CD4-positive, alpha-beta T cell treated with Interleukin-15 for 4 hours (primary cell): Measurements from ENCODE around the gene SLX4IP.
A peak's percentile ranks its signal among the peaks of the same experiment; 100 is the strongest.

Experiments
- DNase-seq: peaks from one replicate; pipeline ENCODE4 v3.0.0-alpha.2; 2020; ENCODE audit warnings: low spot score

SLX4IP gene

GRCh38 chr20:10497283-10497682, 62.2 kb downstream of the SLX4IP start:
- no peak for DNase-seq

GRCh38 chr20:10497791-10498190, 62.7 kb downstream of the SLX4IP start:
- DNase-seq = no peak

- DNase-seq = no peak
Observed at GRCh38 chr20:10498200-10498599, 63.1 kb downstream of the SLX4IP start.

GRCh38 chr20:10501402-10501801, 66.3 kb downstream of the SLX4IP start:
- DNase-seq = peak; percentile 22

GRCh38 chr20:10502098-10502526, 67.0 kb downstream of the SLX4IP start:
- peak; percentile 26 for DNase-seq

- DNase-seq = no peak
Observed at GRCh38 chr20:10504608-10504993, 69.5 kb downstream of the SLX4IP start.

- DNase-seq = no peak
Observed at GRCh38 chr20:10504994-10505730, 70.1 kb downstream of the SLX4IP start.

- DNase-seq = no peak
Observed at GRCh38 chr20:10505827-10506226, 70.7 kb downstream of the SLX4IP start.

- no peak for DNase-seq
Observed at GRCh38 chr20:10507052-10507451, 71.9 kb downstream of the SLX4IP start.

GRCh38 chr20:10508060-10508459, 73.0 kb downstream of the SLX4IP start:
- DNase-seq = no peak

- DNase-seq = no peak
Observed at GRCh38 chr20:10508468-10509251, 73.6 kb downstream of the SLX4IP start.

- no peak for DNase-seq
Observed at GRCh38 chr20:10509376-10509775, 74.3 kb downstream of the SLX4IP start.

GRCh38 chr20:10510216-10510615, 75.1 kb downstream of the SLX4IP start:
- no peak for DNase-seq

GRCh38 chr20:10511170-10511508, 76.0 kb downstream of the SLX4IP start:
- no peak for DNase-seq

- peak; percentile 74 for DNase-seq
Observed at GRCh38 chr20:10511509-10512251, 76.6 kb downstream of the SLX4IP start.

GRCh38 chr20:10513061-10513460, 78.0 kb downstream of the SLX4IP start:
- no peak for DNase-seq

- no peak for DNase-seq
Observed at GRCh38 chr20:10513931-10514575, 78.9 kb downstream of the SLX4IP start.

- DNase-seq = no peak
Observed at GRCh38 chr20:10516529-10516928, 81.4 kb downstream of the SLX4IP start.

GRCh38 chr20:10519361-10520046, 84.4 kb downstream of the SLX4IP start:
- DNase-seq = no peak

GRCh38 chr20:10520528-10520927, 85.4 kb downstream of the SLX4IP start:
- no peak for DNase-seq

- DNase-seq = no peak
Observed at GRCh38 chr20:10521068-10521831, 86.1 kb downstream of the SLX4IP start.
